ENCODE data around the gene MLLT10. TPM values are rescaled to one million over a fixed set of nuclear protein-coding genes. Genes with fewer than 3 reads are reported as not detected.

MLLT10 gene
- polyA plus RNA-seq, 3 donors = 10.6 to 24.7 (median 17.8) TPM

DNA sequence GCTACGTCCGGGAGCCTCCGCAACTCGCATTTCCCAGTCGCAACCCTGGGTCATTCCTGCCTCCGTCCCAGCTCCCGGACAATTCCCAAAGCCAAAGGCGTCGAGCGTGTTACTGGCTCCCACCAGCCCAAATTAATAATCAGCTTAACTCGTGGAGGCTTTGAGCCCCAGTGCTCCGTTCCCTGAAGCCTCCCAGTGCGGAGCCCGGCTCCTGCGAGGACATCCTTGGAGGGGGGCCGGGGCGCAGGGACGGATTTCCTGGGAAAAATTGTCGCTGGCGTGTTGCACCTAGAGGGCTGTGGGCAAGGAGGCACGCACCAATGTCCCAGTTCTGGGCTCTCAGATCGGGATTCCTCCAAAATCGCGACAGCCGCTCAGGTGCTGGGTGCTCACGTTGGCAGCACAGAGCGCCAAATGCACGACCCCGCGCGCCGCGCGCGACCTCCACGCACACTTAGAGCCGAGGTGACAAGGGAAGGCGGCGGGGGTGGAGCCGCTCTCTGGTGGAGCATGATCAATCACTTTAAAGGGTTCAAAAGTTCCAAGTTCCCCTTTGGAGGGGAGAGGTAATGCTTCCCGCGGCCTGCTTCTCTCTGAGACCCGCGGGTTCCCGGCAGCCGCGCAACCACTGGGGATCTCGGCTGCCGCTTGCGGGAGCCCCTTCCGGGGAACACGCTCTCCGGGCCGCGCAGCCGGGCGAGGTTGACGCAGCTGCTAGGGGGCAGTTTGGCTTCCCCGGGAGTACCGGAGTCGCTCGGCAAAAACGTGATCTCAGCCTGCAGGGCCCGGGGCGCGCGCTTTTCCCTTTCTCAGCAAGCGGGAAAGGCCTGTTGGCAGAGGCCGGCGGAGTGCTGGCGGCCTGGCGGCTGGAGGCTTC lies 34.1 kb upstream of the MLLT10 start:
- H3K27ac ChIP-seq (ENCODE audit: low read depth, low read length) = no peak overlapping the region
- 38 to 65% (median 41%) methylated on average over 70 to 72 of the region's 72 CpGs for WGBS, 3 donors

DNA sequence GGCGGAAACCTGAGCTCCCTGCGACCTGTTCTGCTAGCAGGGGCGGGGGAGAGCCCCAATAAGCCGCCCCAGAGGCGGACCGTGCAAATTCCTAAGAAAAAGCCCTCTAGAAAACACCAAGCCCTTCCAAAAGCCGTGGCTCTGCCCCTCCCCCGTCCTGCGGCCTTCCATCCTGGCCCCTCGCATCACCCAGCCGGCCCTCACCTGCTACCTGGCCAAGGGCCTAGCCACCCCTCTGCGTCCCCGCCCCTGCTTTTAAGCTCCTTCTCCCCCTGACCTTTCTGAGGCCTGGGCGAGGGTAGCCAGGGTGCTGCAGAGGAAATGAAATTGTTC lies 33.5 kb upstream of the MLLT10 start:
- WGBS, 3 donors = 40 to 82% (median 47%) methylated on average over 14 of the region's 14 CpGs
- no peak overlapping the region for H3K27ac ChIP-seq (ENCODE audit: low read depth, low read length)

DNA sequence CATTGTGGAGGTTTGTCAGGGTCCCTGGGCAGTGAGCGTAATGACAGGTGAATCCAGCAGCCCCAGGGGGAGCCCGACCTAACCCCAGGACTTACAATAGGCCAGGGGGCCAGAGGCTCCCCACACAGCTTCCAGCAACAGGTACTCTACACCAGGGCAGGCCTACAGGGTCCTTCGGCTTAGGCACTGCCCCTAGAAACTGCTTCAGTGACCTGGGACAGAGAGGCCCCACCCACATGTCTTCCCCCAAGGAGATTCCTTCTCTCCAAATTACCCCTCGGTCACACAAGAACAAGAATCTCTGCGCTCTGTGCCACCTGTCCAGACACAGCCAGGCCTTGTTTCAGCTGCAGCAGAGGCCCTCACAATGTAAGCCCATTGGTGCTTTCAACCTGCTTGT lies 32.9 kb upstream of the MLLT10 start:
- H3K27ac ChIP-seq (ENCODE audit: low read depth, low read length) = no peak overlapping the region
- 93 to 98% (median 98%) methylated on average over 5 of the region's 5 CpGs for WGBS, 3 donors

DNA sequence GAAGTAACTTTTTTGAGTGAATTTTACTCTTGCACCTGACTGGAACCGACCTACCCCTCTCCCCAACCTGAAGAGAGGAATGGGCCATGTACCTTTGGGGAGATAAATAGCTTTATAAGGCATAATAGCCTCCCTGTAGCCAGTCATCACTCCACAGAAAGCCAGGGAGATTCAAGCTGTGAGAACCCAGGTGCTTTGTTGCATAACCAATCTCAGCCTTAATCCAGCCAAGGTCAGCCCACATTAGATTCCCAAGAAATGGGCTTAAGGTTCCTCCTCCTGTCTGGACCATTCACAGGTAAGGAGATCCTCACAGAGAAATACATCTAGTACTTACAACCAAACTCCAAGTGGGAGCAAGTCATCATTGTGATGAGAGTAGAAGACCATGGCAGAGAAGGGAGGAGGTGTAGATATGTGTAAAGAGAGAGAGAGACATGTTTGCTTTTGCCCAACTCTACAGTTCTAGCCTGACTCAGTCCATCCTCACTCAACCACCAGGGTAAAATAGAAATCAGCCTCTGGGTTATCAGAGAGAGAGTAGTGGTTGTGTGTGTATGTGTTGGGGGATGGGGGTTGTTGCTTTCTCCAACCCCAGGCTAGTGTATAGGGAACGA lies 32.2 kb upstream of the MLLT10 start:
- 84 to 97% (median 93%) methylated on average over 2 of the region's 2 CpGs for WGBS, 3 donors

DNA sequence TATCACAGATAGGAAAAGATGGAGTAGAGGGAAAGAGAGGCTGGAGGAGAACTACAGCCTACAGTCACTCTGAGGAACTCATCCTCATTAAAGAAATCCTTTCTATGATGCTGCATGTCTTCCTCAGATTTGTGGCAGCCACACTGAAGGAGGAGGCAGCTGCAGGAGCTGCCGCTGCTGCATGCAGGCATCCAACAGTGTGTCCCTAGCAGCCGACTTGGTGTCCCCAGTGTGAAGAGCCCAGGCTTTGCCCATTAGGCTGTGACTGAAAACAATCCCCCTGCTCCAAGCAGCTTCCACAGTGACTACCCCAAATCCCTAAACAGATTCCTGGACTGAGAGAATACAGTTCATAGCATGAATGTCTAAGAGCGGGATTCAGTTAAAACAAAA lies 31.7 kb upstream of the MLLT10 start:
- 91 to 96% (median 94%) methylated on average over 3 of the region's 3 CpGs for WGBS, 3 donors
- no peak overlapping the region for H3K27ac ChIP-seq (ENCODE audit: low read depth, low read length)

More for the DNA sequence above, 32.2 kb upstream of the MLLT10 start:
- no peak overlapping the region for H3K27ac ChIP-seq (ENCODE audit: low read depth, low read length)

DNA sequence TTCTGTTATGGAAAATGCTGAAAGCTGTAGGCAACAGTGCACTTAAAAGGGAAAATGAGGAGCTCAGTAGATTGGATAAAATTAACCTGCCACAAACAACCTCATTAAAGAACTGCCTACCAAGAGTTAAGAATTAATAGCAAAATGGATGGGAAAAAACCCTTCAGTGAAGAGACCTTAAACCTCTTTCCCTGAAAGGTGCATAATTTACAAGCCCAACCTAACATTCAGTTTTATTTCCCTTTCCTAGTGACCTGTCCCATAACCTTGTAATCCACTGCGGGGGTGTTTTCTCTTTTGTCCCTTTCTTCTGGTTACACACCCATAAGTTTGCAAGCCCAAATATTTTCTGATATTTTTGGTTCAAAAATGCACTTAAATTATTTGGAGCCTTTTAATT lies 30.5 kb upstream of the MLLT10 start:
- no peak overlapping the region for H3K27ac ChIP-seq (ENCODE audit: low read depth, low read length)
- 88 to 96% (median 93%) methylated on average over 1 of the region's 1 CpG for WGBS, 3 donors

DNA sequence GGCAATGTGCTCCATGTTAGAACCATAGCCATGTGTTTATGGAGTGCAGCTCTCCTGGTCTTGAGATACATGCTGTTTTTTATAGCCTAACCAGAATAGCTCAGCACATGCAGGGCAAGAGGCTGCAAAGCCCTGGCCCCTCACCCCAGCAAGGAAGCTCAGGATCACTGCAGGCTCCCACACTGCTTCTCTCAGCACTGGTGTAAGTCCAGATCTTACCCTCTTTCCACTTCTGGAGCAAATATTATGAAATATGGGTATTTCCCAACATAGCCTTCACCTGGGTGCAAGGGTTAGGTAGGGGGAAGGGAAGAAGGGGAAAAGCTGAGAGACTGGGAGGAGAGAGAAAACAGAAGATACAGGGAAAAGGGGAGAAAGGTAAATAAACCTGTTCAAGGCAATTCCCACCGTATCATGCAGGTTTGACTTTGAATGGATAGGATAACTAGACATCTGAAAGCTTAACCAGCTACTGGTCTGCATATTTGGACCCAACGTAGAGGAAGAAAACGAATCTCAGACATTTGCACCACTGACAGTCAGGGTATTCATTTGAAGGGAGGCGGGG lies 28.2 kb upstream of the MLLT10 start:
- 75 to 81% (median 77%) methylated on average over 4 of the region's 4 CpGs for whole genome bisulfite sequencing, 3 donors
- H3K27ac ChIP-seq (ENCODE audit: low read depth, low read length) = no peak overlapping the region

DNA sequence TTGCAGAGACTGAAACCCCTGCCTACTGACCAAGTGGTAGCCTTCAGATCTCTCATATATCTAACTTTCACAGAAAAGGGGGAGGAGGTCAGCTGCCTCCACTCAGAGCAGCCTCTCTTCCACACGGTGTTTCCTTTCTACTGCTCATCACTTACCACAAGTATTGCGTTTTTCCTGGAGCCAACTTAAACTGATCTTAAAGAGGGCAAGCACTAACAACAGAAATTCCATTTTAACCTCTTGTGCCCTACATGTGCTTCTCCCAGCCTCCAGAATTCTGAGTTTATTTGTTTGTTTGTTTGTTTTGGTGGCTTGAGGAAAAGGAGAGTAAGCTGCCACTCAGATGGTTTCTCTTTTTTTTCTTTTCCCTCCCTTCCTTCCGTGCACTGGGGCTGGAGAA lies 27.7 kb upstream of the MLLT10 start:
- 47 to 83% (median 55%) methylated on average over 3 of the region's 3 CpGs for WGBS, 3 donors
- no peak overlapping the region for H3K27ac ChIP-seq (ENCODE audit: low read depth, low read length)

DNA sequence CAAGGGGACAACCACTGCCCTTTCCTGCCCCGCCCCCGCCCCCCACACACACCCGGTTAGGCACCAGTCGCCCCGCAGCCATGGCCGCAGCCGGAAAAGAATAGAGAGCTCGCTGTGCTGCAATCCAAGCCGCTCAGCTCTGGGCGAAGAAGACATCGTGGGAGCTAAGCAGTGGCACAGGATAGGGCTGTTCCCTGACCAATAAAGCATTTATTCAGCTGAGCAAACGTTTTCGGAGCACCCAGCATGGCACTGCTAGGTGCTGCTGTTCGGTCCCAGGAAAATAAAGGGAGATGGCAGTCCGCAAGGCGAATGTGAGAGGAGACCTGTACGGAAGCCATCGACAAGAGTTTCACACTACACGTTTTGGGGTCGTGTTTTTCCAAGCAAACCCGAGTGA lies 26.9 kb upstream of the MLLT10 start:
- H3K27ac ChIP-seq (ENCODE audit: low read depth, low read length) = no peak overlapping the region
- 78 to 86% (median 83%) methylated on average over 21 of the region's 21 CpGs for WGBS, 3 donors

DNA sequence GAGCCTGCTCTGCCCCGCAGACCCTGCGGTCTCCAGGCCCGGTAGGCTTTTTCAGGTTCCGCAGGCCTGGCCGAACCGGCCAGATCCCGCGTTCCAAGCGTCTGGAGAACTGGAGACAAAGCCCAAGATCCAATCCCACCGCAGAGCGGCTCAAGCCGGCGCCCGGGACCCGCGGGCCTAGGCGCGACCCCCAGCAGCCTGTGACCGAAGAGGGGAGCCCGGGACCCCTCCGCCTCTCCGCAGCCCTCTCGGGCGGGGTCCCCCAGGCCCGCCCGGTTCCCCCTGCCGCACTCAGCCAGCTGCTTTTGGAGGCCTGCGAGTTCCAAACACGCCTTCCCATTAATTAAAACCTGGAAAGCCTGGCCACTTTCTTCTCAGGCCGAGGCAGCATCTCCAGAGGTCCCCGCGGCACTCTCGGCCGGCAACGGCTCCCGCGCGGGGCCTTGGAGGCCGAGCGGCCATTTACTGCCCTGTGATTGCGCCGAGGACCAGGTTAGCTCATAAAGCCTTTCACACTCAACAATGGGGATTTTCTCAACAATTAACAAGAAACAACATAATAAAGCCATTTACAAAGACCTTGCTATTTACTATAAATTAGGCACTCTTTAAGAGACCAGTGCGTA lies 25.2 kb upstream of the MLLT10 start:
- no peak overlapping the region for H3K27ac ChIP-seq (ENCODE audit: low read depth, low read length)
- 80 to 91% (median 89%) methylated on average over 43 of the region's 43 CpGs for WGBS, 3 donors

DNA sequence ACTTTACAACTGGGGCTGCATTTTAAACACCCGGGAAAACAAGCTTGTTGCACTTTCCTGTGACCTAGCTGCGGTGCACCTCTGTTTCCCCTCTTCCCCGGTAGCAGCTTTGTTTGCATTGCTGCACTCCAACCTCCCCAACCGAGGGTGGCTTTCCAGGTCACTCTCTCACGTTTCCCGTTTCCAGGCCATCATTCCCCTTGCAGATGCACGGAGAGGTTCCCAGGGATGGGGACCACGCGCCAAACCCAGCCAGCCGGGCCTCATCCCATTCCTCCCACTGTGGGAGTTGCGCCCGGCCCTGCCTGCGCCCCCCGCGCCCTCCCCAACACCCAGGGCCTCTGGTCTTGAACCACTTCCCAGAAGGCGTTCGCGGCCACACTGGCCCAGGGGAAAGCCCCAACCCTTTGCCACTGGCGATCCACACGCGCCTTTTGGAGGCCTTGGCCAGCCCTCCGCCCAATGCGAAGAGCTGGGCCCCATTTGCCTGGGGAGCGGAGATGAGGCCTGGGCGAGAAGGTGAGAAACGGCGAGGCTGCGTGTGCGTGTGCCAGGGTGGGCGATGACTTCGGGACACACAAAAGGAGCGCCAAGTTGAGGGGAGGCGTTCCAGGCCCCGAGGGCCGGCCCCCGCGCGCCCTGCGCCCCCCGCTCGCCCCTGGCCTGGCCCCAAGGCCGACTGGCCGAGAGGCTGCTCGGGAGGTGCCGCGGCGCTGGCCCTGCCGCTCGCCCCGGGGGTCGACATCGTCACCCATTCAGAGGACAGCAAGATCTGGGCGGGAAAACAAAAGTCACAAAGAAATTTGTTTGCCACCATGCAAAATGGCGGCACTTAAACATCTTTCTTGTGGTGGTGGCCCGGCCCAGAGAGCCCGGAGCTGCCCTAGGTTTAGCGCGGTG lies 24.4 kb upstream of the MLLT10 start:
- 62 to 80% (median 74%) methylated on average over 54 to 58 of the region's 58 CpGs for WGBS, 3 donors
- no peak overlapping the region for H3K27ac ChIP-seq (ENCODE audit: low read depth, low read length)

DNA sequence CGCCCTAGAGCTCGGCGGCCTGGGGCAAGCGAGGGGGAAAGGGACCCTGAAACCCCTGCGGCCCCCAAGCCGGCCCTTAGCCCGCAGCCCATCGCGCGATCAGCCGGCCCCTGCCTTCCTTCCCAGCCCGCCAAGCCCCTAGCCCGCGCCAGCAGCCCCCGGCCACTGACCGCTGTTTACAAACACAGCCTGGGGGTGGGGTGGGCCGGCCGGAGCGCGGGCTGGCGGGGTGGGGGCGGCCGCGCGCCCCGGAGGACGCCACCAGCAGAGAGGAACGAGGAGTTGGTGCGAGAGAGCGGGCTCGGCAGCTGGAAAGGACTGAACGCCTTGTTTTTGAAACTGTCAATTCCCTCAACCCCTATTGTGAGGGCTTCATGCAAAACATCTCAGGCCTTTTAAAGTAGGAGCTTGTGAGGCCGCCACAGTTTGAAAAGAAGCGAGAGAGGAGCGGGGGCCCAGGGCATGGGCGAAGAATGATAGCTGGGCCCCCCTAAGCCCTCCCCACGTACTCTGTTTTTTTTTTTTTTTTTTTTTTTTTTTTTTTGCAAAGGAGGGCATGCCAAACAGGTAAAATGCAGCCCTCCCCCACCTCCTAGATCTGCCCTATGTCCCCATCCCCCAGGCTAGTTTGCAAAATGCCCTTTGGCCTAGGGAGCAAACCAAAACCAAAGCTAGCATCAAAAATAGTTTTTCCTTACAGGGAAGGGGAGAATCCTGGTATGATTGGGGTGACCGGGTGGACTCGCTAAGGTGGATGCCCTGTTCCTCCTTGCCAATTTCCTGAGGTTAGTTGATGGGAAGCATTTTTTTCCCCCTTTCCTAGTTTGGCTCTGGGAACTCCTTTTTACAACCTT lies 23.6 kb upstream of the MLLT10 start:
- H3K27ac ChIP-seq (ENCODE audit: low read depth, low read length) = no peak overlapping the region
- 30 to 45% (median 35%) methylated on average over 37 to 39 of the region's 39 CpGs for WGBS, 3 donors

DNA sequence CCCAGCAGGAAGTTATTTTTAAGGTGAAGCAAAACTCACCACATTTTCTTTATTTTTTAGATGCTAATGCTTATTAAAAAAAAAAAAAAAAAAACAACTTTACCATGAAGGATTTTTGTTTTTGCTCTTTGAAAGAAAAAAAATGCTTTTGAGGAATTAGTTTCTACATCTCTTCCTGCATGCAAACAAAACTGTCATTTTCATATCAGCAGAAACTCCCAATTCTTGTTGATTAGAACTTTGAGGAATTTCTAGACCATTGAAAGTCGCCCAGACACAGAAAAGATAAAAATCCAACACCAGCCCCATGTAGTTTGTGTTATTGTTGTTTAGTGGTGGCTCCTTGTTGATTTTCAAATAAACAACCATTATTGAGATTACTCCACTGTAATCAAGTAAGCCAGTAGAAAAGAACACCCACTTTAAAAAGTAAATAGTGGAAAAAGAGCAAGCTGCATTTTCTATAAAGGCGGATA lies 22.9 kb upstream of the MLLT10 start:
- 82 to 90% (median 83%) methylated on average over 2 of the region's 2 CpGs for WGBS, 3 donors

DNA sequence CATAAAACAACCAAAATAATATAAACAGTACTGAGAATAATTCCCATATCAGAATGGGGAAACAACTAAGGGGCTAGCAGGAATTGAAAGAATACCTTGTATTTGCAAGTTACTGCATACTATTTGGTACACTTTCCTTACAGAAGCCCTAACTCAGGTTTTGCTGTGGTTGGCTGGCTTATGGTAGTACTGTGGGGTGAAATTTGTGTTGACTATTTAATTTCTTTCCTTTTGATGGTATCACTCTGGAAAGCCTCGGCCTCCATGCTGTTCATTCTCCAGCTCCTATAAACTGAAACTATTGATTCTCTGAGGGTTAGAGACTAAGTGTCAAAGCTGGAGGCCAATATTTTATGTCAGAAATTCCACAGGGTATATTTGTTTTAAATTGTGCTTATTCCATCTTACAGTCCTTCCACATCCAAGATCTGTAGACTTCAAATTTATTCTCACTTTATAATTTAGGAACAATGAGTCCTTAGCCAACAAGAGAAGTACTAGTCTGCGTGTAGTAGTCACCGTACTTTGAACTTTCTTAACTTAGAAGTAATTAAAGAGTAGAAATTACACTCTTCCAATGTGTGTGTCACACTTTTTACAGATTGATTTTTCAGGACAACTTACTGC lies 22.0 kb upstream of the MLLT10 start:
- H3K27ac ChIP-seq (ENCODE audit: low read depth, low read length) = no peak overlapping the region
- 84 to 99% (median 94%) methylated on average over 3 of the region's 3 CpGs for WGBS, 3 donors

More for the DNA sequence above, 22.9 kb upstream of the MLLT10 start:
- H3K27ac ChIP-seq (ENCODE audit: low read depth, low read length) = no peak overlapping the region

DNA sequence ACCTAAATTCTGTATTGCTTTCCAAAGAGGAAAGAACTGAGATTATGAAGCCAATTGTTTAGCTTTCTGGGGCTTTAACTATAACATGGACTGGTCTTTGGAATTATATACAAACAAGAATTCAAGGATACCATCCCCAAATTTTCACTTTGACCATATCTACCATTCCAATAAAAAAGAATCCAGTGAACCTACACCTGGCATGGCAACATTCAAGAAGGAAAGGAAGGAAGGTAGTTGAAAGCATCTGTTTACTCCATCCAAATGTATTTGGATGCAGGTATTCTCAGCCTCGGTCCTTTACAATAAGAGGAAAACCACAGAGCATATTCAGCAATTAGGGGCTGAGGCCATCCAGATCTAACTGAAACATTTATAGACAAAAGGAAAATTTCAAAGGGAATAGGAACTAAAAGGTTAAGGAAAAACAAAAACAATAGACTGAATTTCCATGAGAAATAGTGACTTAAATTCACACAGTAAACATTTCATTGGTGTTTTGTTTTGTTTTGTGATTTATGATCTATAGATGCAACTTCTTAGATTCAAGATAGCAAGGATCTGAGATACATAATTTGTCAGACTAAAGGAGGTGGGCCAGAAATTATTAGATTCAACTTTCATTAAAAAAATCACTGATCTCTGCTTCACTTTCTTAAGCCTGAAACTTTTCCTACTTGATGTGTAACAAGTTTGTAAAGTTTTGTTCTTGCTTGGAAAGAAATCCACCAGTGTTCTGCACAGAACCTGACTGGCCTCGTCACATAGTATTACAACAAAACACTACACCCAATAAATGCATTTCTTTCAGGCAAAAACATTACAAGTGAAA lies 21.2 kb upstream of the MLLT10 start:
- WGBS, 3 donors = 77 to 88% (median 79%) methylated on average over 2 of the region's 2 CpGs
- no peak overlapping the region for H3K27ac ChIP-seq (ENCODE audit: low read depth, low read length)

DNA sequence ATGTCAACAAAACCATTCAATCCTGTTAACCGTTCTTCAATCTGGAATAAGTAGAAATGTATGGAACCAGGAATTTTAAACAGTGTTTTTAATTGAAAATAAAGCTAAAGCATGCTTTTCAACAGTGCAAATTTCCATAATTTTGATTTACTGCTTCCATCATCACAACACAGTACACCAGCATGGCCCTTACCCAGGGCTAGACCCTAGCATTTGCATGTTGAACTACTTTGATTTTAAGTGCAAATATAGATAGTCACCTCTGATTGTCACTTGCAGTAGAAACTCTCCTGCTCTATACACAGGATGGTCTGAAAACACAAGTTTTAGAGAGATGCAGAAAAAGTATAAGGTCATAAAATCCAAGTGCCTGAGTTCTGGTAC lies 20.6 kb upstream of the MLLT10 start:
- WGBS, 3 donors = 89 to 93% (median 91%) methylated on average over 1 of the region's 1 CpG
- no peak overlapping the region for H3K27ac ChIP-seq (ENCODE audit: low read depth, low read length)

All from adipose tissue (tissue), 3 donors.